ENCODE measurements around the gene TSHZ2. TPM values are rescaled to one million over a fixed set of nuclear protein-coding genes. Genes with fewer than 3 reads are reported as not detected.

The TSHZ2 gene
- total and polyA plus RNA-seq, 2 of the 4 experiments (the other 2 are of a cell fraction) = under 0.01 to 0.02 TPM

DNA sequence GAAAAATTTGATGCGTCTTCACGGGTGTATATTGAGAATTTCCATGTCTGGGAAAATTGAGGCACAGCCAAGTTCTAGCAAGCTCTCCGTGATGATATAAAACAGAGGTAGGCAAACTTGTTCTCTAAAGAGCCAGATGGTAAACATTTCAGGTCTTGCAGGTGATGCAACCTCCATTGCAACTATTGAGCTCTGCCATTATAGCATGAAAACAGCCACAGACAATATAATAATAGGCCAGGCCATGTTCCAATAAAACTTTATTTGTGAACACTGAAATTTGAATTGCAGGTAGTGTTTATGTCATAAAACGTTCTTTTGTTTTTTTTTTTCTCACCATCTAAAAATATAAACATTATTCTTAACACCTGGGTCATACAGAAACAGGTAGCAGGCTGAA lies 453.3 kb downstream of the TSHZ2 start:
- Histone ChIP-seq H2BK20ac (ENCODE audit: low read depth, low read length) (no peak overlapping the region), H4K20me1 (ENCODE audit: insufficient read depth, low read length) (no peaks in the 10 kb centered on the region), H3K56ac (ENCODE audit: extremely low read depth, insufficient read depth, low read length) (no peak overlapping the region), H2BK120ac (ENCODE audit: low read depth, low read length) (no peak overlapping the region), H2AK5ac (ENCODE audit: low read depth, low read length) (no peak overlapping the region), H4K5ac (ENCODE audit: low read depth, low read length) (no peak overlapping the region), H3K27me3 (ENCODE audit: control insufficient read depth, insufficient read depth, low read length) (no peaks in the 10 kb centered on the region), H2AK9ac (replicated peaks; ENCODE audit: low read depth, low read length, poor library complexity) (no peak overlapping the region), H3K36me3 (ENCODE audit: control insufficient read depth, insufficient read depth, low read length) (no peaks in the 10 kb centered on the region), H3K18ac (ENCODE audit: low read depth, low read length) (no peak overlapping the region), H3K14ac (replicated peaks; ENCODE audit: low read depth, low read length) (no peak overlapping the region), H3K79me1 (ENCODE audit: low read depth in 1 of 2, low read length in 2 of 2) (no peaks in the 10 kb centered on the region), H3K9me1 (ENCODE audit: insufficient read depth, low read length) (no peaks in the 10 kb centered on the region), H3K9me3 (ENCODE audit: control insufficient read depth, insufficient read depth, low read length) (no peaks in the 10 kb centered on the region), H3K23ac (ENCODE audit: low read depth, low read length) (no peak overlapping the region), H4K91ac (ENCODE audit: insufficient read depth, low read depth, low read length) (no peak overlapping the region), H3K9ac (ENCODE audit: low read depth, low read length) (no peak overlapping the region), H2AFZ (replicated peaks; ENCODE audit: low read length, poor library complexity) (no peak overlapping the region), H3K4me1 (ENCODE audit: control insufficient read depth, insufficient read depth, low read length) (no peaks in the 10 kb centered on the region), H3K4me3 (ENCODE audit: insufficient read depth, low read depth, low read length) (no peak overlapping the region), H3K27ac (ENCODE audit: insufficient read depth, low read length) (no peak overlapping the region), H3K4me2 (ENCODE audit: low read depth, low read length) (no peak overlapping the region), H3K4ac (ENCODE audit: low read depth, low read length) (no peak overlapping the region), H2BK5ac (ENCODE audit: low read depth, low read length, poor library complexity, severe bottlenecking) (no peak overlapping the region), H4K8ac (ENCODE audit: low read depth in 2 of 2, low read length in 2 of 2) (no peak overlapping the region), H2BK15ac (ENCODE audit: low read depth, low read length) (no peak overlapping the region)
- no peak for ATAC-seq (ENCODE audit: low read depth)
- no peak for DNase-seq
- in situ Hi-C loops (cut with MboI; ENCODE audit: low sequenced_read_pairs) (no loop called here), intact Hi-C loops (cut with micrococcal nuclease) (no loop called here), dilution Hi-C loops (cut with HindIII; ENCODE audit: low sequenced_read_pairs, unreplicated experiment) (no loop called here)
- POLR2A ChIA-PET (ENCODE audit: unreplicated experiment) = no interaction called here
- CTCF ChIA-PET = no interaction called here
- no TSS peak for BruUV-seq (replicated peaks)
- no peak for TF ChIP-seq NFE2L2 (IDR thresholded peaks at IDR 0.05; ENCODE audit: low read depth, low read length)
- TF ChIP-seq, protein P1, sequence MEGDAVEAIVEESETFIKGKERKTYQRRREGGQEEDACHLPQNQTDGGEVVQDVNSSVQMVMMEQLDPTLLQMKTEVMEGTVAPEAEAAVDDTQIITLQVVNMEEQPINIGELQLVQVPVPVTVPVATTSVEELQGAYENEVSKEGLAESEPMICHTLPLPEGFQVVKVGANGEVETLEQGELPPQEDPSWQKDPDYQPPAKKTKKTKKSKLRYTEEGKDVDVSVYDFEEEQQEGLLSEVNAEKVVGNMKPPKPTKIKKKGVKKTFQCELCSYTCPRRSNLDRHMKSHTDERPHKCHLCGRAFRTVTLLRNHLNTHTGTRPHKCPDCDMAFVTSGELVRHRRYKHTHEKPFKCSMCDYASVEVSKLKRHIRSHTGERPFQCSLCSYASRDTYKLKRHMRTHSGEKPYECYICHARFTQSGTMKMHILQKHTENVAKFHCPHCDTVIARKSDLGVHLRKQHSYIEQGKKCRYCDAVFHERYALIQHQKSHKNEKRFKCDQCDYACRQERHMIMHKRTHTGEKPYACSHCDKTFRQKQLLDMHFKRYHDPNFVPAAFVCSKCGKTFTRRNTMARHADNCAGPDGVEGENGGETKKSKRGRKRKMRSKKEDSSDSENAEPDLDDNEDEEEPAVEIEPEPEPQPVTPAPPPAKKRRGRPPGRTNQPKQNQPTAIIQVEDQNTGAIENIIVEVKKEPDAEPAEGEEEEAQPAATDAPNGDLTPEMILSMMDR (conservative IDR thresholded peaks at IDR 0.05; ENCODE audit: low read depth, low read length) = no peak
- no peak for TF ChIP-seq RAD21 (IDR thresholded peaks at IDR 0.05; ENCODE audit: low read length)
- no peak for TF ChIP-seq ELK1 (IDR thresholded peaks at IDR 0.05; ENCODE audit: borderline replicate concordance, low read depth, low read length)
- no peak for TF ChIP-seq FOS (IDR thresholded peaks at IDR 0.05; ENCODE audit: low read depth, low read length)
- TF ChIP-seq CHD1 (IDR thresholded peaks at IDR 0.05; ENCODE audit: low read depth, low read length) = no peak
- TF ChIP-seq, protein P2, sequence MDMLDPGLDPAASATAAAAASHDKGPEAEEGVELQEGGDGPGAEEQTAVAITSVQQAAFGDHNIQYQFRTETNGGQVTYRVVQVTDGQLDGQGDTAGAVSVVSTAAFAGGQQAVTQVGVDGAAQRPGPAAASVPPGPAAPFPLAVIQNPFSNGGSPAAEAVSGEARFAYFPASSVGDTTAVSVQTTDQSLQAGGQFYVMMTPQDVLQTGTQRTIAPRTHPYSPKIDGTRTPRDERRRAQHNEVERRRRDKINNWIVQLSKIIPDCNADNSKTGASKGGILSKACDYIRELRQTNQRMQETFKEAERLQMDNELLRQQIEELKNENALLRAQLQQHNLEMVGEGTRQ (IDR thresholded peaks at IDR 0.05; ENCODE audit: low read depth, low read length) = no peak
- no peak for TF ChIP-seq RCOR1 (IDR thresholded peaks at IDR 0.05; ENCODE audit: insufficient replicate concordance, low read length)
- TF ChIP-seq RFX5 (IDR thresholded peaks at IDR 0.05; ENCODE audit: low read depth, low read length) = no peak
- TF ChIP-seq POLR2A (IDR thresholded peaks at IDR 0.05; ENCODE audit: low read depth, low read length) = no peak
- TF ChIP-seq CEBPB (IDR thresholded peaks at IDR 0.05; ENCODE audit: low read depth, low read length) = no peak
- no peak for TF ChIP-seq MAZ (IDR thresholded peaks at IDR 0.05; ENCODE audit: borderline replicate concordance, low read depth, low read length)
- TF ChIP-seq SMC3 (IDR thresholded peaks at IDR 0.05; ENCODE audit: low read depth, low read length) = no peak
- TF ChIP-seq MXI1 (IDR thresholded peaks at IDR 0.05; ENCODE audit: borderline replicate concordance, low read depth, low read length) = no peak
- TF ChIP-seq BHLHE40 (IDR thresholded peaks at IDR 0.05; ENCODE audit: low read depth, low read length) = no peak
- no peak for TF ChIP-seq MAFK (IDR thresholded peaks at IDR 0.05; ENCODE audit: low read depth, low read length)
- no CpG with 5 or more reads among the region's 4 CpGs for WGBS, 2 experiments (ENCODE audit: extremely low coverage in 2 of 2, insufficient read length in 1 of 2)

All from IMR-90 (cell line).